Skin epidermis (tissue), 12 donors: ENCODE measurements around the gene STXBP6.
"Not testable (repeated sequence)": the region's sequence is repeated elsewhere in the genome, so short reads cannot be mapped to it uniquely, and the experiment has no call there.

Experiments
- H3K27ac ChIP-seq, 21 experiments: fragments of 200-600 bp; sonication (generic) in 11 of 21; one replicate each; pipeline ENCODE4 v1.5.0; 2020; ENCODE audit warnings: mild to moderate bottlenecking in 3 of 21, inconsistent platforms in 2 of 21, moderate library complexity in 2 of 21
- H3K4me3 ChIP-seq, 7 experiments: fragments of 200-600 bp; sonication (generic) in 2 of 7; one replicate each; pipeline ENCODE4 v1.5.0; 2020; ENCODE audit warnings: inconsistent platforms in 2 of 7, mild to moderate bottlenecking in 2 of 7, moderate library complexity in 1 of 7

Gene STXBP6

GRCh38 chr14:24848102-24848790, 201.7 kb downstream of the STXBP6 start:
- no peak overlapping the region for H3K4me3 ChIP-seq
- no peak overlapping the region for H3K27ac ChIP-seq

DNA sequence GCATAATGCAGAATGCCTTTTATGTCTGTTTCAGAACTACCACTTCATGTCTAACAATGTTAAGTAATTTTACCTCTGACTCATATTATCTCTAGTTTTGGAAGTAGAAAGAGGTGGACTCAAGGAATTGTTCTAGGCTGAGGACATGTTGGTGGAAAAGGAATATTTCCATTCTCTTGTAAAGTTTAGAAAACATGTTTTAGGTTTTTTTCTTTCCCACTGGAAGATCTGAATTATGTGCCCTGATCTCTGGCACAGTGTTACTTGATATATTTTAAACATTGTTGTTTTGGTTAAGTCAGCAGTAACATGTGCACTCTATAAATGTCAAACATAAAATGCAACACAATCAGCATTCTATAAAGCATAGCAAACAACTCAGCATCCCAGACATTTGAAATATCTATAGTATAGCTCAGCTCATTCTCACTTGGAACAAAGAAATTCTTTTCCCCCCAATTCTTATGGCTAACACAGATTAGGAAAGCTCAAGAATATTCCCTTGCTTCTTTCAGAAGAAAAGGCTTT, 202.3 kb downstream of the STXBP6 start:
- H3K4me3 ChIP-seq: no peak overlapping the region

DNA sequence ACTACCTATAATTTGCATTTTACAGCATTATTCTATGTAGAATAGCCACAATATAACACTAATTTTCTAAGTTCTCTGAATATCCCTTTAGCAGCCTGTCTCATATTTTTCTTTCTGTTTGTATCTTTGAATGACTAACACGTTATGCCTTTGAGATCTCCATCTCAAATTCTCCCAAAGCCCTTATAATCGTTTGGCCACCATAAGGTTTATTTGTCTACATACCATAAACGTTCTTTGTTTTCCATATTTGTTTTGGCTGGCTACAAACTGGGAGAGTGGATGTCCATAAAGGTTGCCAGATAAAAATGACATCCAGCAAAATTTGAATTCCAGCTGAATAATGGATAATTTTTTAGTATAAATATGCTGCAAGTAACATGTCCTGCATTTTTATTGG, 203.7 kb downstream of the STXBP6 start:
- Histone ChIP-seq H3K4me3 (no peak overlapping the region), H3K27ac (no peak overlapping the region)

More for the DNA sequence above, 202.3 kb downstream of the STXBP6 start:
- no peak overlapping the region for H3K27ac ChIP-seq

GRCh38 chr14:24845851-24846250, 204.1 kb downstream of the STXBP6 start:
- Histone ChIP-seq H3K27ac (no peak overlapping the region), H3K4me3 (no peak overlapping the region)

GRCh38 chr14:24844011-24844410, 205.9 kb downstream of the STXBP6 start:
- Histone ChIP-seq H3K4me3 (no peak overlapping the region), H3K27ac (no peak overlapping the region)

DNA sequence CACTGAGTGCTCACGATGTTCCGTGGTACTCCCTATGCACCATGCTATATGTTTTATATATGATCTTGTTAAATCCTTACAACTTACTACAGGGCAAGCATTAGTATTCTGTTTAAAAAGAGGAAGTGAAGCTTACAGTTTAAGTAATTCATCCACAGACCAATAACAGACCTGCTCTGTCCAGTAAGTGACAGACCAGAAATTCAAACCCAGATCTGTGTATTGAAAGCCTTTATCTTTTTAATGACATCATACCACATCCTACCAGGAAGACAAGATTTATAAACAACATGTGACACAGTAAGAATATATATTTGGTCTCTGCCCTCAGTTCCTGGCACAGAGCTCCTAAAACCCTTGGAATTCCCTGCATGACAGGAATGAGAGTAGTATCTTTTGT, 206.5 kb downstream of the STXBP6 start:
- no peak overlapping the region for H3K4me3 ChIP-seq
- H3K27ac ChIP-seq: no peak overlapping the region

- Histone ChIP-seq H3K4me3 (no peak overlapping the region), H3K27ac (no peak overlapping the region)
Observed at GRCh38 chr14:24840204-24840893, 209.6 kb downstream of the STXBP6 start.

- Histone ChIP-seq H3K27ac (no peak overlapping the region), H3K4me3 (no peak overlapping the region)
Observed at GRCh38 chr14:24839617-24840203, 210.2 kb downstream of the STXBP6 start.

DNA sequence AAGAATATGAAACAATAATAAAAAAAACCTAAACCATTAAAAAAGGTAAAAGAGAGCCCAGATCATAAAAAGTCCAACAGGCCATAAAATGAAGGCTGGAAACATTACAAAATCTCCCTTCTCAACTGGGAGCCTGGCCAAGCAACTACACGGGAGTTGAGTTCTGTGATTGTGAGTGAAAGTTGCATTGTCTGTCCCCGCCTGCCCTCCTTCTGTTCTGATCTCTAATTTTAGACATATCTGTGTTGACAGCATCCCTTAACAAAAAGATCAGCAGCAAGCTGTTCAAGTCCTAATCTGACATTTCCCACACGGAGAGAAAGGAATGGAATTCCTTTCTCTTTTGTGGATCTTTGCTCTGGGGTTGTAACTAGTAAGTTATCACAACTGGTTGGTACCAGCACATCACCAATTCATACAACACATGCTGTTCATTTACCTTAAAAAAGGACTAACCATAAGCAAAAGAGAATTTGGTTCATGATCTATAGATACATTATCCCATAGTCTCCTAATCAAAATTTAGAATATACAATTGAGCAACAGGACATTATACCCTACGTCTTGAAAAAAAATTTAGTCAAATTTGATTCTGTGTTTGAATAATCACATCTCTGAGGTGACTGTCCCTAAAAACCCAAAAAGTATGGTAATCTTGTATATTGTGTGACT, 210.9 kb downstream of the STXBP6 start:
- no peak overlapping the region for H3K27ac ChIP-seq

GRCh38 chr14:24837280-24838046, 212.5 kb downstream of the STXBP6 start:
- no peak overlapping the region for H3K4me3 ChIP-seq
- no peak overlapping the region for H3K27ac ChIP-seq

More for the DNA sequence above, 210.9 kb downstream of the STXBP6 start:
- no peak overlapping the region for H3K4me3 ChIP-seq

- H3K4me3 ChIP-seq, H3K27ac ChIP-seq: not testable (repeated sequence)
Observed at GRCh38 chr14:24836324-24836723, 213.6 kb downstream of the STXBP6 start.

DNA sequence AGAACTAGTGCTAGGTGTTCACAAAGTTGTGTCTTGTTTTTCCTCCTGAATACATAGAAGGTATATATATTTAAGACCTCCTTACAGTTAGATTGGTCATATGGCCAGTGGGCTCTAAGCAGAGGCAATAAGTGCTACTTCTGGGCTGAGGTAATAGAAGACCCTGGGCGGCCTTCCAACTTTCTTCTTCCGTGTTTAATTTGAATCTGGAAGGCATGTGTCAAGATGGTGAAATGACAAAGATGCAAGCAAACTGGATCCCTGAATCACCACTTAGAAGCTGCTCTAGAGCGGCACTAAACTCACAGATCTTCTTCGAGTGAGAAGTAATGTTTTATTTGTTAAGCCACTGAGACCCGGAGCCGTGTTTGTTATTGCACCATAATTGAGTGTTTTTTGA, 215.0 kb downstream of the STXBP6 start:
- Histone ChIP-seq H3K4me3 (no peak overlapping the region), H3K27ac (no peak overlapping the region)

DNA sequence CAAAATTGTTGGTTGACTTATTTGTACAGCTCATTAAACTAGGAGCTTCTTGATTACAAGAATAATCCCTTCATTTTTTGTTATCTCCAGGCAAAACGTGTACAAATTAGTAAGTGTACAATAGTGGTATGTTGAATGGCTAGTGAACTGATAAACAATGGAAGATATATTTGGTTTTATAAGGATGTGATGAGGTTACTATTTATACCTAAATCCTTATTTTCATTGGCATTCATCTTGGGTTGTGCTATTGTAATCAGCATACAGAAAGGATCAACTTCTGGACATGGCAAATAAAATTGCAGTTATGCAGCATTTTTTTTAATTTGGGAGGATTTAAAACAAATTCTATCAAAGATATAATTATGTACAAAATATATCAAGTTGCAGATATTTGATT, 216.6 kb downstream of the STXBP6 start:
- H3K27ac ChIP-seq: no peak overlapping the region
- H3K4me3 ChIP-seq: no peak overlapping the region

DNA sequence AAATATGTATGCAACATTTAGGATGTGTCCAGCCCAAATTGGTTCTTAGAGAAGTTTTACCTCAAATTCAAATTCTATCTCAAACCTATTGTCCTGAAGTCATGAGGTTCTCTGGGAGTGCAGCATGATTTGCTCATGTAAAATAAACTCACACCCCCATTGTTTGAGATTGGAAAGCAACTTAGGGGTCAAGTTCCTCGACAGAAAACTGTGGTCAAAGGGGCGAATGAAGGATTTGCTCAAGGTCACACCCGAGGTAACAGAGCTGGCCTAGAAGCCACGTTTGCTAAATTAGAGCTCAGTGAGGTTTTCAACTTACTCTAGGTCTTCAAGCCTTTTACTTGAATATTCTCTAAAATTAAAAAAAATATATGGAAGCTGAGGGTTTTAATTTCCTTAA, 218.3 kb downstream of the STXBP6 start:
- Histone ChIP-seq H3K27ac (no peak overlapping the region), H3K4me3 (no peak overlapping the region)

DNA sequence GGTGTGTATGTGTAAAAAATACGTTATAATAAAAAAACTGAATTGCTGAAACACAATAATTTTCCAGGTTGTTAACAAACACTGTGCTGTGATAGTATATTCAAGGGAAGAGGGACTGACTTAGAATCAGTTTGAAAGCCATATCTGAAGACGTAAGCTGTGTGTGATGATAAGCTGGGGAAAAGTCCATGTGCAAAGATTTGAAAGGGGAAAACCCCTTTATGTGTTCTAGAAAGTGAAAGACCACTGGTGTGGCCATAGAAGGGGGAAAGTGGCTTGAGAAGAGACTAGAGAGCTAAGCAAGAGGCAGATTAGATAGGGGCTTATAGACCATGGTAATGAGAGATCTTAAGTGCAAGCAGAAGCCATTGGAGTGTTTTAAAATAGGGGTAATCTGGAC, 220.1 kb downstream of the STXBP6 start:
- Histone ChIP-seq H3K4me3 (no peak overlapping the region), H3K27ac (no peak overlapping the region)

DNA sequence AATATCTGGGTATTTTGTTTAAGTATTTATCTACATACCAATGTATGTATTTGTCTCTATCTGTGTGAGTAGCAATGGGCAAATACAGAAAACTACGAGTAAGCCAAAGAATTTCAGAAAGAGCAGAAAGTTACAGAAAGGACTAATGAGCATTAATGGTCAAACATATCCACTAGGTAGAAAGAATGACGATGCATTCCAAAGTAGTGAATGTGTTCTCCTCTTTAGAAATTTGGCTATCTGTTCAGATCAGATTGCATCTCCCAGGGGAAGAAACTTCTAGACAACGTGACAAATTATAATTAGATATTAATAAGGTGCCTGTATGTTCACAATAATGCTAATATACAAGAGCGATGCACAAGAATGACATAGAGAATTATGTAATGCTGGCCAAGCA, 221.5 kb downstream of the STXBP6 start:
- Histone ChIP-seq H3K27ac (no peak overlapping the region), H3K4me3 (no peak overlapping the region)

- H3K4me3 ChIP-seq: no peak overlapping the region
- H3K27ac ChIP-seq: no peak overlapping the region
Observed at GRCh38 chr14:24826390-24826789, 223.6 kb downstream of the STXBP6 start.

GRCh38 chr14:24820616-24821015, 229.3 kb downstream of the STXBP6 start:
- H3K27ac ChIP-seq: no peak overlapping the region
- no peak overlapping the region for H3K4me3 ChIP-seq

DNA sequence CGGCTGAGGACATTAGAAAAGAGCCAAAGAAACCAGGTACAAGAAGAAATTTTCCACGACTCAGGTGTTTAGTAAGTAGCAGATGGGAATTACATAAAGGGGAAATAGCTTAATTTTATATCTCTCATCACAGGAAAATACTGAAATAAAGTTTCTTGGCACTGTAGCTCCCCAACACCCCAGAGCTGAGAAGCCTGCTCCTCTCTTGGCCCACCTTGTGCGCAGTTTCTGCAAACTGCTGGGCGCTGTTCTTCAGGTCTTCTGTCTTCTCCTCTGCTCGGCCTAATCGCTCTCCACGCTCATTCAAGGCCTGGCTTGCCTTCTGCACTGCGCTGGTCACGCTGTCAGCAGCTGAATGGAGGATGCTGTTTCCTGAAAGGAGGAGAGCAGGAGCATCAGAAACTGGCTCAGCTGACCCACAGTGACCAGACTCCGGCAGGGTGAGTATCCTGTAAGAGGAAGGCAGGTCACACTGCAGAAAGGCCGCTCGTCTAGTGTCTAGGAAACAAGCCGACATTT, 231.1 kb downstream of the STXBP6 start:
- no peak overlapping the region for H3K27ac ChIP-seq
- H3K4me3 ChIP-seq: no peak overlapping the region
